OCI-LY7 (cell line): ENCODE data around the gene SETD3. TPM values are rescaled to one million over a fixed set of nuclear protein-coding genes. Genes with fewer than 3 reads are reported as not detected.

Experiments
- BruUV-seq: library from RNA; stranded (reverse); fragments of 400-500 nt; replicated peaks from 2 replicates; lab custom pipeline; 2021; lab: Mats Ljungman, UMichigan
- CTCF ChIA-PET: fragments of 300-600 bp; sonication (Branson Sonifier 250); formaldehyde crosslinking; loops from one replicate; lab custom pipeline; 2022; ENCODE audit warnings: antibody characterized with exemption; ENCODE audit not compliant: unreplicated experiment; lab: Charles Lee
- POLR2A ChIA-PET: fragments of 300-600 bp; sonication (Branson Sonifier 250); formaldehyde crosslinking; loops from one replicate; lab custom pipeline; 2022; ENCODE audit warnings: antibody characterized with exemption; lab: Charles Lee
- DNase-seq: peaks from one replicate; pipeline ENCODE4 v3.0.0-alpha.2; 2015; ENCODE audit warnings: low spot score
- H2AFZ ChIP-seq: fragments of 200-600 bp; sonication (generic), shearing (Covaris generic); 2 replicates; pipeline ENCODE4 v1.6.1; 2014; ENCODE audit warnings: mild to moderate bottlenecking, antibody characterized with exemption, low read length, moderate library complexity
- H3K27ac ChIP-seq: fragments of 200-600 bp; sonication (generic); 2 replicates; pipeline ENCODE4 v1.5.1; 2014; ENCODE audit warnings: mixed run types, low read depth, mild to moderate bottlenecking, moderate library complexity, low read length, inconsistent platforms; ENCODE audit not compliant: poor library complexity, severe bottlenecking
- H3K36me3 ChIP-seq: fragments of 200-600 bp; sonication (generic); 2 replicates; pipeline ENCODE4 v1.6.1; 2014; ENCODE audit warnings: mild to moderate bottlenecking, antibody characterized with exemption, low read length, moderate library complexity, mixed read lengths; ENCODE audit not compliant: insufficient read depth
- H3K4me1 ChIP-seq: fragments of 200-600 bp; sonication (generic); 2 replicates; pipeline ENCODE4 v1.5.1; 2014; ENCODE audit warnings: mild to moderate bottlenecking, low read length; ENCODE audit not compliant: insufficient read depth, poor library complexity, severe bottlenecking
- H3K4me2 ChIP-seq: fragments of 200-600 bp; sonication (generic); 2 replicates; pipeline ENCODE4 v1.6.1; 2014; ENCODE audit warnings: mild to moderate bottlenecking, low read length
- H3K4me3 ChIP-seq: fragments of 200-600 bp; sonication (generic); 2 replicates; pipeline ENCODE4 v1.5.1; 2014; ENCODE audit warnings: mild to moderate bottlenecking, low read depth, low read length; ENCODE audit not compliant: poor library complexity, severe bottlenecking
- H3K79me2 ChIP-seq: fragments of 200-600 bp; sonication (generic); 2 replicates; pipeline ENCODE4 v1.6.1; 2016; ENCODE audit warnings: low read depth, mild to moderate bottlenecking, low read length, moderate library complexity, mixed read lengths; ENCODE audit not compliant: insufficient read depth
- H3K9me2 ChIP-seq: fragments of 200-600 bp; sonication (generic); 2 replicates; pipeline ENCODE4 v1.6.1; 2016; ENCODE audit warnings: mild to moderate bottlenecking, low read length, mixed read lengths; ENCODE audit not compliant: insufficient read depth
- H3K9me3 ChIP-seq: fragments of 200-600 bp; sonication (generic); 2 replicates; pipeline ENCODE4 v1.6.1; 2014; ENCODE audit warnings: mild to moderate bottlenecking, mixed run types, low read length, mixed read lengths
- H4K20me1 ChIP-seq: fragments of 200-600 bp; sonication (generic); 2 replicates; pipeline ENCODE4 v1.6.1; 2014; ENCODE audit warnings: mild to moderate bottlenecking, antibody characterized with exemption, low read length, moderate library complexity, mixed read lengths; ENCODE audit not compliant: insufficient read depth
- CTCF ChIP-seq: fragments of 200-600 bp; sonication (generic); conservative IDR thresholded peaks from 2 replicates; pipeline ENCODE4 v1.5.1; 2014; ENCODE audit warnings: mild to moderate bottlenecking, antibody characterized with exemption, low read length, moderate library complexity, mixed read lengths
- EZH2phosphoT487 ChIP-seq: fragments of 200-600 bp; sonication (generic); IDR thresholded peaks from 2 replicates; pipeline ENCODE4 v1.6.1; 2018; ENCODE audit warnings: low read depth, borderline replicate concordance, mild to moderate bottlenecking, mixed run types, antibody characterized with exemption, low read length, moderate library complexity, mixed read lengths
- intact Hi-C: fragments of 100-400 bp; cut with micrococcal nuclease; formaldehyde crosslinking; loops from one replicate; pipeline ENCODE4 v1.10.0; 2022; ENCODE audit not compliant: unreplicated experiment
- total RNA-seq, 2 experiments: library from RNA; depleted of rRNA in 1 of 2; stranded (reverse); fragments of >200 nt in 1 of 2; shearing (Covaris generic) in 1 of 2; gene quantifications; 2 replicates each; pipeline ENCODE4 v1.2.3, GENCODE V29; 2014 to 2022

Gene SETD3
- total RNA-seq, 2 experiments from 2014 or later = 42.4 to 65.5 TPM

GRCh38 chr14:99394602-99395156 lies 86.0 kb downstream of the SETD3 start:
- BruUV-seq = no TSS peak
- Histone ChIP-seq H3K4me1 (no peaks in the 10 kb centered on the region), H3K36me3 (peaks cover 19% of the 10 kb centered on the region), H3K4me3 (no peak overlapping the region), H3K4me2 (no peak overlapping the region), H3K79me2 (no peaks in the 10 kb centered on the region), H3K9me2 (no peaks in the 10 kb centered on the region), H3K27ac (no peak overlapping the region), H3K9me3 (no peaks in the 10 kb centered on the region), H2AFZ (no peak overlapping the region), H4K20me1 (no peaks in the 10 kb centered on the region)
- DNase-seq = no peak
- CTCF ChIA-PET = no interaction called here
- intact Hi-C loops = no loop called here
- POLR2A ChIA-PET = no interaction called here
- TF ChIP-seq EZH2phosphoT487 (no peak), CTCF (no peak)

GRCh38 chr14:99393059-99393655 lies 87.5 kb downstream of the SETD3 start:
- DNase-seq = peak; percentile 56
- no TSS peak for BruUV-seq
- Histone ChIP-seq H3K27ac (no peak overlapping the region), H3K4me3 (no peak overlapping the region), H2AFZ (no peak overlapping the region), H3K4me1 (no peaks in the 10 kb centered on the region), H3K36me3 (peaks cover 7% of the 10 kb centered on the region; the same call in 1 of the 2 replicates), H3K9me2 (no peaks in the 10 kb centered on the region), H3K79me2 (no peaks in the 10 kb centered on the region), H3K9me3 (no peaks in the 10 kb centered on the region), H3K4me2 (no peak overlapping the region), H4K20me1 (no peaks in the 10 kb centered on the region)
- no peak for TF ChIP-seq EZH2phosphoT487
- TF ChIP-seq CTCF = peak; percentile 92
- ChIA-PET POLR2A (interaction anchor here (1.0 kb wide), 1 partner anchor 24 kb away, joined by 4 read pairs; no protein-coding TSS in a partner anchor), CTCF (interaction anchor here (2.5 kb wide), 1 partner anchor 23 kb away, joined by 15 read pairs; no protein-coding TSS in a partner anchor)
- intact Hi-C loops = loop anchor here (1.0 kb wide), 1 partner anchor 22 kb away; no protein-coding TSS in a partner anchor

- H4K20me1 ChIP-seq = no peaks in the 10 kb centered on the region
- DNase-seq = no peak
- ChIA-PET POLR2A (no interaction called here), CTCF (interaction anchor here (2.5 kb wide), 1 partner anchor 24 kb away, joined by 15 read pairs; no protein-coding TSS in a partner anchor)
- no peaks in the 10 kb centered on the region for H3K9me3 ChIP-seq
- no peaks in the 10 kb centered on the region for H3K79me2 ChIP-seq
- intact Hi-C loops = no loop called here
- H3K36me3 ChIP-seq = no peaks in the 10 kb centered on the region
- H3K27ac ChIP-seq = no peak overlapping the region
- H3K9me2 ChIP-seq = no peaks in the 10 kb centered on the region
- no peak overlapping the region for H2AFZ ChIP-seq
- H3K4me1 ChIP-seq = no peaks in the 10 kb centered on the region
- no peak overlapping the region for H3K4me3 ChIP-seq
- H3K4me2 ChIP-seq = no peak overlapping the region
- no TSS peak for BruUV-seq
- TF ChIP-seq EZH2phosphoT487 = no peak
- TF ChIP-seq CTCF = no peak
Observed at GRCh38 chr14:99391671-99392070, 89.0 kb downstream of the SETD3 start.
